Activated naive CD8-positive, alpha-beta T cell treated with anti-CD3 and anti-CD28 coated beads, Interleukin-2, amount 50 U/mL, for 24 hours (primary cell): ENCODE measurements around the gene REPIN1.

Source experiments
- ATAC-seq: fragments of 150-1000 bp; cut with Tn5 transposase; one replicate; pipeline ENCODE4 v1.10.0; 2021
- DNase-seq: peaks from one replicate; pipeline ENCODE4 v3.0.0; 2021
- H3K27ac Mint-ChIP-seq: one replicate; pipeline ENCODE4 v1.8.0; 2021; ENCODE audit warnings: mild to moderate bottlenecking, mixed read lengths
- H3K27me3 Mint-ChIP-seq: one replicate; pipeline ENCODE4 v1.8.0; 2021; ENCODE audit warnings: mixed read lengths
- H3K36me3 Mint-ChIP-seq: one replicate; pipeline ENCODE4 v1.8.0; 2021; ENCODE audit warnings: low read depth, mixed read lengths
- H3K4me1 Mint-ChIP-seq: one replicate; pipeline ENCODE4 v1.8.0; 2021; ENCODE audit warnings: mixed read lengths
- H3K4me3 Mint-ChIP-seq: one replicate; pipeline ENCODE4 v1.8.0; 2021; ENCODE audit warnings: mild to moderate bottlenecking, moderate library complexity, mixed read lengths
- H3K9me3 Mint-ChIP-seq: one replicate; pipeline ENCODE4 v1.8.0; 2021; ENCODE audit warnings: mixed read lengths

Gene REPIN1

DNA sequence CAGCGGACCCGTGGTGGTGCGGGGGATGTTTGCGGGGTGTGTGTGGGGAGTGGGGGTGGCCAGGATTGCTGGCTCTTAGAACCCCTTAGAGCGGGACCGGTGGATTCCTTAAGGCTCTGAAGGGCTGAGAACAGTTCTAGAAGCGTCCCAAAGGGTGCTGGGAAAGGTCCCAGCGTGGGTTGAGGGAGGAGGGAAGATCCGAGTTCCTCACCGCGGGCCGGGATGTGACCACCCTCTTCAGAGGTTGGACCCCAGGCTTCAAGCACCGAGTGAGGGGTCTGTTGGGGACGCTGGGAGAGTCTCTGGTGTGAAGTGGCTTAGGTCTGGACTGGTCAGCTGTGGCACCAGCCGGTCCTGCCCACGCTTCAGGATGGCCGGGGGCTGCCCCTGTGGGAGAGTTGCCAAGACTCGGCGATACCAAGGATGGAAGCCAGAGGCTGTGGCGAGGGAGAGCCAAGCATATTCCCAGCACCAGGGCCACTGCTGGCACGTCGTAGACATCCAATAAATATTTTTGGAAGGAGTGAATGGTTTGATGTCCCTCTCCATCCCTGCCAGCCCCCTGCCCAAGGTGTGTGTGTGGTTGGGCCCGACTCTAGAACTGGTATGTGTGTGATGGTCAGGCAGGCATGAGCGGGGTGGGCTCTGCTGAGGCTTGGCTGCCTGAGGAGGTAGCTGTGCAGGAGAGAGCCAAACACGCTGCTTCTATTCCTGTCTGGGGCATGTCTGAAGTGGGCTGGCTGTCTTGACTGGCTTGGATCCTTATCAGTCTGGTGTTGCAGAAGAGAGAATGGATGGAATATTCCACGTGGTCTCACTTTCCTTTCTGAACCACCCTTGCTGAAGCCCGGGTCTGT lies 29.7 kb downstream of the REPIN1 start:
- DNase-seq (no peak), ATAC-seq (no peak)
- H3K36me3 Mint-ChIP-seq, result no peaks in the 10 kb centered on the region
- H3K4me3 Mint-ChIP-seq, result no peak overlapping the region
- no peaks in the 10 kb centered on the region for H3K27me3 Mint-ChIP-seq
- H3K9me3 Mint-ChIP-seq, result no peaks in the 10 kb centered on the region
- no peak overlapping the region for H3K27ac Mint-ChIP-seq
- peaks cover 31% of the 10 kb centered on the region for H3K4me1 Mint-ChIP-seq

DNA sequence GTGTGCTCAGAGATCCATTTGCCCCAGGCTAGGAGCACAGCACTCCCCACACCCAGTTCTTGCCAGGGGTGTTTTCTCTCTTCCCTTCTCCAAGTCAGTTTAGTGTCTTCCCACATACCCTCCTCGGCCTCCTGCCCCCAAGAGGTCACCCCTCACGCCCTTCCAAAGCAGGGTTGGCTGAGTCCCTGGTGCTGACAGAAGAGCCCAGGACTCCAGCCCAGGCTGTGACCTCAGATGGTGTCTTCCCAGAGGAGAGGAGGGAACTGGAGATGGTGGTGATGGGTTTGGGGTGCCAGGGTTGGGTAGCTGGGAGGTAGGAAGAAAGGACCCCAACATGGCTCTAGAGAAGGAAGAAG lies 30.3 kb downstream of the REPIN1 start:
- Mint-ChIP-seq H3K27me3 (no peaks in the 10 kb centered on the region), H3K4me1 (peaks cover 35% of the 10 kb centered on the region), H3K4me3 (no peak overlapping the region), H3K9me3 (no peaks in the 10 kb centered on the region), H3K36me3 (no peaks in the 10 kb centered on the region), H3K27ac (no peak overlapping the region)
- no peak for ATAC-seq
- DNase-seq, result no peak

DNA sequence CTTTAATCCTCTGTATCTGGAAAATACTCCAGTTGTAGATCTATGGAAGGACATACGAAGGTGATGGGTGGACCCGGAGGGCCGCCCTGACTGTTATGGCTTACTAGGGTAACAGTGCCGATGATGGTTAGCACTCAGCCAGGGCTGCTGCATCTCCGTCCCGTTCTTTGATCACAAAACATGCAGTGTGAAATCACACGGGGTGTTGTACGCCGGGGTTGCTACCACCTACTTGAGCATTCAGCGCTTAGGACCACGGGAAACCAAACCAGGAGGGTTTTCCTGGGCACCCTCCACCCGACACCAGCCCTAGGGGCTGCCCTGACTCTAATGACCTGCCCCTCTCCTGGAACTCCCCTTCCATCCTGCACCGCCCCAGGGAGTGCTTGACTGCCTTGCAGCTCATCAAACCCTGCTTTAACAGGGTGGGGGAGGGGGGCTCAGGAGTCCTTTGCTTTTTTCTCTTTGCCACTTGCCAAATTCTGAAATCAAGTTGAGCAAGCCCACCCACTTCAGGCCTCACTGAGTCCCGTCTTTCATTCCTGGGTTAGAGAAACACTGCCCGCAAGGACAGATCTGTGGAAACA lies 30.9 kb downstream of the REPIN1 start:
- H3K4me3 Mint-ChIP-seq, result no peak overlapping the region
- H3K27me3 Mint-ChIP-seq, result no peaks in the 10 kb centered on the region
- DNase-seq, result no peak
- H3K36me3 Mint-ChIP-seq, result no peaks in the 10 kb centered on the region
- ATAC-seq, result no peak
- H3K27ac Mint-ChIP-seq, result no peak overlapping the region
- H3K9me3 Mint-ChIP-seq, result no peaks in the 10 kb centered on the region
- H3K4me1 Mint-ChIP-seq, result peaks cover 41% of the 10 kb centered on the region

DNA sequence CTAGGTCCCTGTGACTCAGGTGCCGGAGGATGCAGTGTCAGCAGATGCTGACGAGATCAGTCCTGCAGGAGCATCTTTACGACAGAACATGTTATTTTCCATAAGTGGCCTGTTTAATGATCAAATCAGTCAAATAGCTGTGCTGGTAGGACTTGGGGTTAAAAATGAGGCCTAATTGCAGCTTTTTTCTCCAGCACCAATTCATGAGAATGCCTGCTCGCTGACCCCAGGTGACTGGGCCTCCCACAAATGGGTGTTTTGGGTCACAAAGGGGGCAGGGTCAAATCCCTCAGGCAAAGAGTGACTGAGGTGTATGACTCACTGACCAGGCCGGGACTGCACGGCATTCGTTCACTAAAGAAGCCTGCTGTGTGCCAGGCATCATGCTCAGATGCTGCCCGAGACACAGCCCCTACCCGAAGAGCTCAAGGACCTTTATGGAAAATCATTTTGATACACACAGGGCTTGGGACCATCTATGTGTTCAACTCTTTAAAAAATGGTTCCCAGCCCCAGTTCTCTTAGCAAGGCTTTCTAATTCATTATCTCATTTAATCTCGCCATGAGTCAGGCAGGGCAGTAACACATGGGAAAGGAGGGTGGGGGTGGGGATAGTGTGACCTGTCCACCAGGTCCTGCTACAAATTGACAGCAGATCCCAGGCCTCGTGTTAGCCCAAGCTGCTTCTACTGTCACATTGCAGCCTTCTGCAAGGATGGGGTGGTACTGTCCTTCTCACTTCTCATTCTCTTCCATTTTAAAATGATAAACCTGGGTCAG lies 31.6 kb downstream of the REPIN1 start:
- peak; percentile 18 for ATAC-seq
- H3K27ac Mint-ChIP-seq, result no peak overlapping the region

DNA sequence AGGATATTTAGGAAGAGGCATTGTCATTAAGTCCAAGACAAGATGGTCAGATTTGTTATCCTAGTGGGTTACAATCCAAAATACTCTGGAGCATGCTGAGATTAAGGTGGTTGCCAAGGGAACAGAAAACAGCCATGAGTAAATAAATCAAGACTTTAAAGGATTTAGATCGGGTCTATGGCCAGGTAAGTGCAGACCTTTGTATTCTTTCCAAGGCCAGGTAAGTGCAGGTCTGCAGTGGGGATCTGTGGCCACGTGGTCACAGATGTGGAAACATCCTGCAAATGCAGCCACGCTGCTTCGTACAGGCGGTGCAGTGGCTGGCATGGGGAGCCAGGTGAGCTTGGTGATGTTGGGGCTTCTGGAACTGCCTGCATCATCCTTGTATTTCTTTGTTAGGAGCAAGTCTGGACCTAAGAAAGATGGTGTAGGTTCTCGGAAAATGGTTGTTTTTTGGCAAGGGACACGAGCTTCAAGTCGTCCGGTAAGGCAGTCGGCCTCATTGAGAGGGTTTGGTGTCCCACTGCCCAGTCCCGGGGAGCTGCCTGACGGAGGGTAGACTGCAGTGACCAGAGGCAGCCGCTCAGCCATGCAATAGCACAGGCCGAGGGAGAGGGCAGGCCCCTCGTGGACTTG lies 32.3 kb downstream of the REPIN1 start:
- DNase-seq, result no peak
- H3K9me3 Mint-ChIP-seq, result no peaks in the 10 kb centered on the region
- peaks cover 47% of the 10 kb centered on the region for H3K4me1 Mint-ChIP-seq
- no peak for ATAC-seq
- no peak overlapping the region for H3K4me3 Mint-ChIP-seq
- H3K27me3 Mint-ChIP-seq, result no peaks in the 10 kb centered on the region
- no peak overlapping the region for H3K27ac Mint-ChIP-seq
- no peaks in the 10 kb centered on the region for H3K36me3 Mint-ChIP-seq

More for the DNA sequence above, 31.6 kb downstream of the REPIN1 start:
- H3K4me1 Mint-ChIP-seq, result peaks cover 43% of the 10 kb centered on the region
- no peak overlapping the region for H3K4me3 Mint-ChIP-seq
- H3K36me3 Mint-ChIP-seq, result no peaks in the 10 kb centered on the region
- DNase-seq, result no peak
- no peaks in the 10 kb centered on the region for H3K9me3 Mint-ChIP-seq
- H3K27me3 Mint-ChIP-seq, result no peaks in the 10 kb centered on the region

DNA sequence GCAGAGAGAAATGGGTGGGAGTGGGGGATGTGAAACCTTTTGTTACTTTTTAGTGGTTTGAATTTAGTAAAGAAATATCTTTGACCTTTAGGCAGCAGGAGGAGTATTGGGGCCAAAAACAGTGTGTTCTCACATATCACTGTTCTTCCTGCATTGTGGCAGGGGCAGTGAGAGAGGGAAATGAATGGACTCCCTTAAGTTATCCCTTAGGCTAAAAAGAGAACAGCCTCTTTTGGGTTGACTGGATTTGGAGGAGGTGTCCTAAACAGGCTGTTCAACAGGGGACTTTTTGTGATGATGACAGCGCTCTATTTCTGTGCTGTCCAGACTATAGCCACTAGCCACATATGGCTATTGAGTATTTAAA lies 32.8 kb downstream of the REPIN1 start:
- Mint-ChIP-seq H3K4me1 (peaks cover 52% of the 10 kb centered on the region), H3K4me3 (no peak overlapping the region), H3K27ac (no peak overlapping the region), H3K27me3 (no peaks in the 10 kb centered on the region), H3K36me3 (no peaks in the 10 kb centered on the region), H3K9me3 (no peaks in the 10 kb centered on the region)
- ATAC-seq (no peak), DNase-seq (no peak)

DNA sequence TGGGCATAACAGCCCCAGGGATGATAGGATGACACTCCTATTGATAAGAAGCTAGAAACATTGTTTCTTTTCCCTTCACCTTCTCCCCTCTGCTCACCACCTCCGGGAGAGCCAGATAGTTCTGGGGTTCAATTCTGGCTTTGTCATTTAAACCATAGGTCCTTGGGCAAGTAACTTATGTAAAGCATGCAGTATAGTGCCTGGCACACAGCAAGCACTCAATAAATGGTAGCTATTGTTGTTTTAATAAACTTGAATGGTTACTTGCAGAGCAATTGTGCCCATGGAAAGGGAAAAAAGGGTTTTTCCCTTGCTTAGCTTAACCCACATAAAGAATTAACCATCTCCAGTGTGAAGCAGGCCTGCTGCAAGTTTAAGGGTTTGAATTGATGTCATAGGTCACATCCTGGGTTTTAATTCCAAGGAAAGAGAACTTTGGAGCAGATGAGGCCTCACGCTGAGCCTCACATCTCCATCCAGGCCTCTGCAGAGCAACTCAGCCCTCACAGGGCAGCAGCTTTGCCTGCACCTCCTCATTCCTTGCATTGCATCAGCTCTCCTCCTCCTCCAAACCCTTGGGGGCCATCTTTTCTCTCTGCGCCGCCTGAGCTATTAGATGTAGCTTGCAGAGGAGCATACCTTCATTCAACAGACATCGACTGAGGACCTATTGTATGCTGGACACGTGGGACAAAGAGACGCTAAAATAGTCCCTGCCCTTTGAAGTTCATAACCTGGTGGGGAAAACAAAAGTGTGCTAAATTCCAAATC lies 33.4 kb downstream of the REPIN1 start:
- Mint-ChIP-seq H3K27me3 (no peaks in the 10 kb centered on the region), H3K4me3 (no peak overlapping the region), H3K27ac (peak overlapping the region; percentile 31), H3K36me3 (peaks cover 1% of the 10 kb centered on the region), H3K4me1 (peaks cover 59% of the 10 kb centered on the region), H3K9me3 (no peaks in the 10 kb centered on the region)
- DNase-seq (no peak), ATAC-seq (no peak)

DNA sequence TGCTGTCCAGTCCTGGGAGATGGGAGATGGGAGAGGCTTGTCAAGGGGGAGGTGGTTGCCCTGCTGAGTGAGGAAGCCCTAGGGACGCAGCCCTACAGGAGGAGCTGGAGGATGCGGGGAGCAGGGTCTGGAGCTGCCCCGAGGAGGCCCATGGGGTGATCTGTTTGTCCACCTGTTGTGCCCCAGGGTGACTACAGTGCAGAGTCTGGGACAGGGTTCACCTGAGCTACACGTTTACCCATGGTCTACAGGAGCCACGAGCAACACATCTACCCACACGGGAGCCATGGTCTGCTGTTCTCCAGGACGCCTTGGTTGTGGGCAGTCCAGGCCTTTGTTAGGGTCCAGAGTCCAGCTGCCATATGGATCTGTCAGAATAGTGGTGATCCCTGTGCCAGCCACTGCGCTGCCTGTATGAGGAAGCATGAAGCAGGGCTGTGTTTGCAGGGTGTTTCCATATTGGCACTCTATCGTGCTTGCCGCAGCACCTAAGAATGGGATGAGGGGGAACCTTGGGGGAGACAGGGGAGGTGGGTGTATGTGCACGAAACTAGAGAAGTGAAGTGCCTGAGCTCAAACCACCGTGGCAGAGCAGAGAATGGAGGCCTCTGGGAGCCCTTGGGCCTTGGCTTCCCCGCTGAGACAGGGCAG lies 34.2 kb downstream of the REPIN1 start:
- H3K27me3 Mint-ChIP-seq, result no peaks in the 10 kb centered on the region
- peaks cover 3% of the 10 kb centered on the region for H3K36me3 Mint-ChIP-seq
- H3K9me3 Mint-ChIP-seq, result no peaks in the 10 kb centered on the region
- peak overlapping the region; percentile 36 for H3K4me3 Mint-ChIP-seq
- H3K27ac Mint-ChIP-seq, result peak overlapping the region; percentile 31
- ATAC-seq (no peak), DNase-seq (no peak)
- peaks cover 61% of the 10 kb centered on the region for H3K4me1 Mint-ChIP-seq

DNA sequence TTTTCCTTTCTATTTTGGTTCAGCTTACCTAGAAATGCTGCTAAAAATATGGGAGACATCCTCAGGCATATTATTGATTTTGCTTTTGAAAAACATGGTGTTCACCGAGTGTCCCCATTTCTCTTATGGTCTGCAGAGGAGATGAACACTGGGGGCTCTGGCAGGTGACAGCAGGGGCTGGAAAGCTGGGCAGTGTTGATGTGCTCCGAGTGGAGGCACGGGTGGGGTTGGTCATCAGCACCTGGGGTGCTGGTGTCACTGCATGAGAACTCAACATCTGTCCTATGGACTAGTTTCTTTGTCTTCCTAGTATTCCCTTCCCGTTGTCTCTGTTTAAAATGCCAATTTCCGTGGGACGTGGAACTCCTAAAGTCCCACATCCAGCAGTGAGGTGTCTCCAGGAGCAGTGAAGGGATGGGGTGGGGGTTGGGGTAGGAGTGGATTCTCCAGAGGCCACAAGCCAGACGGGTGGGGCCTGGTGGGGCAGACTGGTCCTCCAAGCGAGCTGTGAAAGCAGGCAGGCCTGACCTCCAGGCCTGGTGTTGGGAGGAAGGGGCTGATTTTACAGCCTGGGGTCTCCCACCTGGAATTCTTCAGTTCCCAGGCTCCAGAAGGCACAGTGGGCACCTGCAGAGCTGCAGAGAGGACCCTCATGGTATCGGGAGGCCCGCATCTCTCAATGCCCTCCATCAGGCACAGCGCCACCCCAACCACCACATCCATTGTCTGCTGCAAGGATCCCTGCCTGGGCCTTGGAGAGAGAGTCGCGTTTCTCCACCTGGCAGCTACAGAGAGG lies 35.0 kb downstream of the REPIN1 start:
- Mint-ChIP-seq H3K36me3 (peaks cover 5% of the 10 kb centered on the region), H3K4me3 (peak overlapping the region; percentile 90), H3K4me1 (peaks cover 63% of the 10 kb centered on the region), H3K27me3 (no peaks in the 10 kb centered on the region), H3K9me3 (no peaks in the 10 kb centered on the region), H3K27ac (peak overlapping the region; percentile 77)
- no peak for ATAC-seq
- DNase-seq, result no peak

DNA sequence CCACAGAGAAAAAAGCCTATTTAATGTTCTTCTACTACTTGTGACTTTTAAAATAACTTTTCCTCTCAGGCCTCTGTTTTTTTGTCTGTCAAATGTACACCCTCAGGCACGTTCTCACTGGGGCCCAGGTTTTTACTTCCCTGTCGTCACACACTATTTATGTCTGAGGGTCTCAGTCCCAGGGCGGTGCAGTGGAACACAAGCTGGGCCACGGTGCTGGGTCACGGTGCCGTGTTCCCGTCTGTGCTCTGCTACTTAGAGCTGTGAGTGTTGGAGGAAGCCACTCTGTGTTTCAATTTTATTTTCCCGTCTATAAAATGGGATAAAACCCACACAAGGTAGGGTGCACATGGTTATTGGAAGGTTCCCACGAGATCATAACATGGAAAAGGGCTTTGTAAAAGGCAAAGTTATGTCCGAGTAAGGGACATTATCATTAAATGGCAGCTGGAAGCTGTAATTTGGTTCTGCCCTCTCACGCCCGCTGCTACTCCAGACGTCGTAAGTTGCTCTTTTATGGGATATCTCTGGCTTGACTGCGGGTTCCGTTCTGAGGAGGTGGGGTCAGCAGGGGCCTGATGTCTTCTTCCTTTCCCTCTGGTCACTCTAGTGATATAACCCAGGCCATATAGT lies 35.7 kb downstream of the REPIN1 start:
- DNase-seq (no peak), ATAC-seq (no peak)
- H3K27me3 Mint-ChIP-seq, result no peaks in the 10 kb centered on the region
- no peaks in the 10 kb centered on the region for H3K9me3 Mint-ChIP-seq
- peak overlapping the region; percentile 90 for H3K4me3 Mint-ChIP-seq
- H3K4me1 Mint-ChIP-seq, result peaks cover 68% of the 10 kb centered on the region
- H3K27ac Mint-ChIP-seq, result peak overlapping the region; percentile 77
- H3K36me3 Mint-ChIP-seq, result peaks cover 8% of the 10 kb centered on the region

DNA sequence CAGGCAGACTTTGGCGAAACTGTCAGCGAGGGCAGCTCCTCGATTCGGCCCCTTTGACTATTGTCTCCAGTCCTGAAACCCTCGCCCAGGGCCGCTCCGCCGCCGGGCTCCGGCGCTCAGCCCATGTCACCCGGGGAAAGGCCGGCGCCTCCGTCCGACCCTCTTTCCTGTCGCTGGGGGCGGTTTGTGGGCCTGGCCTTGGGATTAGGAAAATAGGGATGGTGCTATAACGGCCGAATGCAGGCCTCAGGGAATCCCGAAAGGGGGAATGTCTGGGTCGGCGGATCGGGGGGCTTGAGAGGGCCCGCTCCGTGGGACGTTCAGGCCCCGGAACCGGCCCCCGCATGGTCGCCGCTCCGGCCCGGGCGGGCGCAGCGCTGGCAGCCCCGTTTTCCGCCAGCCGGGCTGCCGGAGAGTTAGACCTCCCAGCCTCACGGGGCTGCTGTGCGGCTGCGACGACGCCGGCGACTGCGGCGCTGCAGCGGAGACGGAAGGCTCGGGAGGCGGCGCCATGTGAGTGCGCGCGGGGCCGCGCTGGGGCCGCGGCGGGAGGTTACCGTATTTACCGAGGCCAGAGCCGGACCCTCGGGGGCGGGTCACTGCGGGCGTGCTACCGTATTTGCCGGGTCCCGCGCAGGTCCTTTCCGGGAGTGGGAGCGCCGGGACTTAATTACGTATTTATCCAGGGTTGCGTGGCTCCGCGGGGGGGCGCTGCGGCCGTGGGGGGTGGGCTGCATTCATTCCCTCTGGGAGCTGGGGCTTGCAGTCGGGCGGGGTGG lies 36.4 kb downstream of the REPIN1 start:
- ATAC-seq (peak; percentile 60), DNase-seq (peak; percentile 81)
- no peaks in the 10 kb centered on the region for H3K27me3 Mint-ChIP-seq
- peaks cover 8% of the 10 kb centered on the region for H3K36me3 Mint-ChIP-seq
- peak overlapping the region; percentile 89 for H3K27ac Mint-ChIP-seq
- no peaks in the 10 kb centered on the region for H3K9me3 Mint-ChIP-seq
- peaks cover 66% of the 10 kb centered on the region for H3K4me1 Mint-ChIP-seq
- peak overlapping the region; percentile 90 for H3K4me3 Mint-ChIP-seq

DNA sequence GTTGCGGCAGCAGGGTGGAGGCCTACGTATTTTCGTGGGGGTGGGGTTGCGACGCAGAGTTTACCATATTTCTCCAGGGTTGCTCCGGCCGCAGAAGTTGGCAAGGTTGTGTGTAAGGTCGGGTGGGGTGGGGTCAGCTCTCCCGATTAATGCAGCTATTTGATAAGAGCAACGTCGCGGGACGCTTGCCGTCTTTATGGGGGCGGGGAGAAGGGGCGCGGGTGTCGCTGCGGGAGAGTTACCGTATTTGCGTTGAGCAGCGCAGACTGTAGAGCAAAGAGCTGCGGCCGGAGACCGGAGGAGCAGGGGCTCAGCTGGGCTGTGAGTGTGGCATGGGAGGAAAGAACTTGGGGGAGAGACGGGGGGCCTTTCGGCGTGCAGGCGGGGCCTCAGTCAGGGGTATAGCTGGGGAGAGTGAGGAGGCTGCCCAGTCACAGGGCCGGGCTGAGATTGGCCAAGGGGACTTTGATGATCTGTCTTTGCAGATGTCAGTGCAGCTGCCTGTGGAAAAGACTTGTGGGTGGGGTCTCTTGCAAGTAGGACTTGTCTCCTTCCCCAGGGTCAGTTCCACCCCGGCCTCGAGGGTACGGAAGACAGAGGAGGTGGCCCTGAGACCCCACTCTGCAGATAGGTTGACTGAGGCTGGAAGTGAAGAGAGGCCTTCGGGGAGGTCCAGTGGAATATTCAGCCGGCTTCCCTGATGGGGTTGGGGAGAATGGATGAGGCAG lies 37.1 kb downstream of the REPIN1 start:
- H3K4me1 Mint-ChIP-seq, result peaks cover 59% of the 10 kb centered on the region
- H3K27me3 Mint-ChIP-seq, result no peaks in the 10 kb centered on the region
- DNase-seq (peak; percentile 54), ATAC-seq (peak; percentile 17)
- H3K9me3 Mint-ChIP-seq, result no peaks in the 10 kb centered on the region
- H3K27ac Mint-ChIP-seq, result peak overlapping the region; percentile 89
- H3K4me3 Mint-ChIP-seq, result peak overlapping the region; percentile 90
- peaks cover 8% of the 10 kb centered on the region for H3K36me3 Mint-ChIP-seq
